Osteoblast (primary cell): ENCODE measurements around the gene PPP2R5C. TPM values are rescaled to one million over a fixed set of nuclear protein-coding genes. Genes with fewer than 3 reads are reported as not detected.

Source experiments
- DNase-seq: peaks from one replicate; pipeline ENCODE4 v3.0.0; 2011; ENCODE audit warnings: low spot score, mixed read lengths; ENCODE audit not compliant: insufficient read length; ENCODE audit errors: missing footprints
- H2AFZ ChIP-seq: 2 replicates; pipeline ENCODE4 v1.6.0; 2011; ENCODE audit warnings: mild to moderate bottlenecking, low read length
- H3K27ac ChIP-seq: 2 replicates; pipeline ENCODE4 v1.5.1; 2011; ENCODE audit warnings: mild to moderate bottlenecking, low read depth, low read length, moderate library complexity
- H3K27me3 ChIP-seq: 2 replicates; pipeline ENCODE4 v1.6.0; 2012; ENCODE audit warnings: mild to moderate bottlenecking, control low read depth, inconsistent platforms, low read length, moderate library complexity; ENCODE audit not compliant: insufficient read depth
- H3K36me3 ChIP-seq: 2 replicates; pipeline ENCODE4 v1.5.1; 2011; ENCODE audit warnings: mild to moderate bottlenecking, low read length, control low read depth, moderate library complexity; ENCODE audit not compliant: insufficient read depth
- H3K4me1 ChIP-seq: 2 replicates; pipeline ENCODE4 v1.5.1; 2011; ENCODE audit warnings: mild to moderate bottlenecking, low read length, control low read depth, moderate library complexity; ENCODE audit not compliant: insufficient read depth
- H3K4me2 ChIP-seq: 2 replicates; pipeline ENCODE4 v1.6.0; 2011; ENCODE audit warnings: mild to moderate bottlenecking, low read length; ENCODE audit not compliant: insufficient read depth
- H3K4me3 ChIP-seq: fragments of 200-600 bp; sonication (generic); 3 replicates; pipeline ENCODE4 v1.5.1; 2012; ENCODE audit warnings: mild to moderate bottlenecking, low read length, inconsistent platforms; ENCODE audit not compliant: insufficient read depth
- H3K79me2 ChIP-seq: 2 replicates; pipeline ENCODE4 v1.6.0; 2012; ENCODE audit warnings: mild to moderate bottlenecking, low read length, control low read depth, inconsistent platforms; ENCODE audit not compliant: insufficient read depth
- H3K9me3 ChIP-seq: 2 replicates; pipeline ENCODE4 v1.5.1; 2011; ENCODE audit warnings: low read depth, low read length, control low read depth
- H4K20me1 ChIP-seq: 2 replicates; pipeline ENCODE4 v1.6.0; 2012; ENCODE audit warnings: mild to moderate bottlenecking, low read length, control low read depth; ENCODE audit not compliant: insufficient read depth
- CTCF ChIP-seq: IDR thresholded peaks from 2 replicates; pipeline ENCODE4 v1.5.1; 2011; ENCODE audit warnings: mild to moderate bottlenecking, low read depth, low read length, moderate library complexity; ENCODE audit errors: extremely low read depth
- total RNA-seq: library from RNA; depleted of rRNA; stranded (reverse); fragments of >200 nt; gene quantifications from 2 replicates; pipeline ENCODE4 v1.2.3, GENCODE V29; 2012

The PPP2R5C gene
- total RNA-seq, 1 donor = 101 TPM

GRCh38 chr14:101884089-101884933 lies 122.8 kb downstream of the PPP2R5C start:
- H3K9me3 ChIP-seq = no peaks in the 10 kb centered on the region
- peaks cover 24% of the 10 kb centered on the region for H3K79me2 ChIP-seq
- H2AFZ ChIP-seq = no peak overlapping the region

GRCh38 chr14:101884934-101885576 lies 123.5 kb downstream of the PPP2R5C start:
- no peaks in the 10 kb centered on the region for H3K9me3 ChIP-seq
- peaks cover 16% of the 10 kb centered on the region for H3K79me2 ChIP-seq
- H3K4me2 ChIP-seq = no peak overlapping the region
- no peak overlapping the region for H3K4me3 ChIP-seq
- peaks cover 8% of the 10 kb centered on the region for H4K20me1 ChIP-seq
- H3K27me3 ChIP-seq = no peaks in the 10 kb centered on the region
- no peak overlapping the region for H2AFZ ChIP-seq
- no peaks in the 10 kb centered on the region for H3K4me1 ChIP-seq
- no peak for TF ChIP-seq CTCF
- H3K27ac ChIP-seq = no peak overlapping the region
- DNase-seq = no peak
- H3K36me3 ChIP-seq = peaks cover 36% of the 10 kb centered on the region

More at GRCh38 chr14:101884089-101884933, 122.8 kb downstream of the PPP2R5C start:
- Histone ChIP-seq H3K27me3 (no peaks in the 10 kb centered on the region), H4K20me1 (peaks cover 15% of the 10 kb centered on the region), H3K4me2 (no peak overlapping the region), H3K4me3 (no peak overlapping the region), H3K27ac (no peak overlapping the region), H3K36me3 (peaks cover 36% of the 10 kb centered on the region), H3K4me1 (no peaks in the 10 kb centered on the region)
- no peak for DNase-seq
- TF ChIP-seq CTCF = no peak

- no peaks in the 10 kb centered on the region for H3K79me2 ChIP-seq
- H3K4me1 ChIP-seq = no peaks in the 10 kb centered on the region
- no peak for TF ChIP-seq CTCF
- H4K20me1 ChIP-seq = peaks cover 5% of the 10 kb centered on the region
- peaks cover 46% of the 10 kb centered on the region for H3K36me3 ChIP-seq
- no peak overlapping the region for H3K4me2 ChIP-seq
- no peak overlapping the region for H3K27ac ChIP-seq
- H2AFZ ChIP-seq = no peak overlapping the region
- DNase-seq = no peak
- H3K27me3 ChIP-seq = no peaks in the 10 kb centered on the region
- H3K9me3 ChIP-seq = no peaks in the 10 kb centered on the region
- no peak overlapping the region for H3K4me3 ChIP-seq
These were observed 125.7 kb downstream of the PPP2R5C start for GRCh38 chr14:101887219-101887618.

GRCh38 chr14:101888182-101888581 lies 126.7 kb downstream of the PPP2R5C start:
- Histone ChIP-seq H3K4me2 (no peak overlapping the region), H2AFZ (no peak overlapping the region), H3K79me2 (no peaks in the 10 kb centered on the region), H3K4me3 (no peak overlapping the region), H3K27me3 (no peaks in the 10 kb centered on the region), H3K9me3 (no peaks in the 10 kb centered on the region), H3K36me3 (peaks cover 53% of the 10 kb centered on the region), H4K20me1 (peaks cover 5% of the 10 kb centered on the region), H3K4me1 (no peaks in the 10 kb centered on the region), H3K27ac (no peak overlapping the region)
- TF ChIP-seq CTCF = no peak
- DNase-seq = no peak
